Measurements from ENCODE around the gene DNA2. TPM values are rescaled to one million over a fixed set of nuclear protein-coding genes. Genes with fewer than 3 reads are reported as not detected.

The DNA2 gene
- total RNA-seq, 1 donor from 2014 or later = 3.7 TPM

- Histone ChIP-seq H3K4me3 (no peak overlapping the region), H3K9me3 (no peaks in the 10 kb centered on the region), H3K4me1 (no peaks in the 10 kb centered on the region), H3K27ac (no peak overlapping the region), H3K27me3 (no peaks in the 10 kb centered on the region), H3K36me3 (no peaks in the 10 kb centered on the region)
- no peak for DNase-seq (ENCODE audit: extremely low spot score in 2 of 2)
- intact Hi-C loops (cut with DNase I) = no loop called here
- TF ChIP-seq CTCF (IDR thresholded peaks at IDR 0.05) (no peak), POLR2AphosphoS5 (IDR thresholded peaks at IDR 0.05; ENCODE audit: insufficient read depth in 1 of 2, low read depth in 1 of 2) (no peak), POLR2A (IDR thresholded peaks at IDR 0.05) (no peak)
These were observed 25.6 kb downstream of the DNA2 start for GRCh38 chr10:68446179-68446578.

GRCh38 chr10:68442971-68443370 is 28.8 kb downstream of the DNA2 start:
- no peak for TF ChIP-seq POLR2A (IDR thresholded peaks at IDR 0.05)
- no peak for TF ChIP-seq CTCF (IDR thresholded peaks at IDR 0.05)
- TF ChIP-seq POLR2AphosphoS5 (IDR thresholded peaks at IDR 0.05; ENCODE audit: insufficient read depth in 1 of 2, low read depth in 1 of 2) = no peak
- intact Hi-C loops (cut with DNase I) = no loop called here
- H3K36me3 ChIP-seq = no peaks in the 10 kb centered on the region
- H3K4me1 ChIP-seq = no peaks in the 10 kb centered on the region
- no peak for DNase-seq (ENCODE audit: extremely low spot score in 2 of 2)
- no peaks in the 10 kb centered on the region for H3K27me3 ChIP-seq
- no peak overlapping the region for H3K4me3 ChIP-seq
- H3K9me3 ChIP-seq = no peaks in the 10 kb centered on the region
- no peak overlapping the region for H3K27ac ChIP-seq

- H3K4me3 ChIP-seq = no peak overlapping the region
- TF ChIP-seq CTCF (IDR thresholded peaks at IDR 0.05) (no peak), POLR2A (IDR thresholded peaks at IDR 0.05) (no peak), POLR2AphosphoS5 (IDR thresholded peaks at IDR 0.05; ENCODE audit: insufficient read depth in 1 of 2, low read depth in 1 of 2) (no peak)
- H3K9me3 ChIP-seq = no peaks in the 10 kb centered on the region
- DNase-seq (ENCODE audit: extremely low spot score in 2 of 2) = no peak
- no peaks in the 10 kb centered on the region for H3K36me3 ChIP-seq
- no peaks in the 10 kb centered on the region for H3K27me3 ChIP-seq
- intact Hi-C loops (cut with DNase I) = no loop called here
- no peaks in the 10 kb centered on the region for H3K4me1 ChIP-seq
- no peak overlapping the region for H3K27ac ChIP-seq
These were observed 30.9 kb downstream of the DNA2 start for GRCh38 chr10:68440898-68441297.

GRCh38 chr10:68435803-68436202 is 36.0 kb downstream of the DNA2 start:
- Histone ChIP-seq H3K9me3 (no peaks in the 10 kb centered on the region), H3K4me1 (no peaks in the 10 kb centered on the region), H3K4me3 (no peak overlapping the region), H3K27ac (no peak overlapping the region), H3K27me3 (no peaks in the 10 kb centered on the region), H3K36me3 (no peaks in the 10 kb centered on the region)
- DNase-seq (ENCODE audit: extremely low spot score in 2 of 2) = no peak
- TF ChIP-seq POLR2A (IDR thresholded peaks at IDR 0.05) (no peak), CTCF (IDR thresholded peaks at IDR 0.05) (no peak), POLR2AphosphoS5 (IDR thresholded peaks at IDR 0.05; ENCODE audit: insufficient read depth in 1 of 2, low read depth in 1 of 2) (no peak)
- intact Hi-C loops (cut with DNase I) = no loop called here

- no peaks in the 10 kb centered on the region for H3K27me3 ChIP-seq
- no peaks in the 10 kb centered on the region for H3K36me3 ChIP-seq
- no peak overlapping the region for H3K4me3 ChIP-seq
- H3K27ac ChIP-seq = no peak overlapping the region
- TF ChIP-seq CTCF (IDR thresholded peaks at IDR 0.05) (no peak), POLR2A (IDR thresholded peaks at IDR 0.05) (no peak), POLR2AphosphoS5 (IDR thresholded peaks at IDR 0.05; ENCODE audit: insufficient read depth in 1 of 2, low read depth in 1 of 2) (no peak)
- intact Hi-C loops (cut with DNase I) = no loop called here
- DNase-seq (ENCODE audit: extremely low spot score in 2 of 2) = no peak
- H3K4me1 ChIP-seq = no peaks in the 10 kb centered on the region
- H3K9me3 ChIP-seq = no peaks in the 10 kb centered on the region
These were observed 37.1 kb downstream of the DNA2 start for GRCh38 chr10:68434657-68435056.

All from vagina (tissue), 2 donors.